Fibroblast of the conjunctiva (primary cell): ENCODE data around the gene PRPF31.

ENCODE experiments used
- DNase-seq: peaks from one replicate; pipeline ENCODE4 v3.0.0-alpha.2; 2010; ENCODE audit warnings: low read depth

Gene PRPF31

DNA sequence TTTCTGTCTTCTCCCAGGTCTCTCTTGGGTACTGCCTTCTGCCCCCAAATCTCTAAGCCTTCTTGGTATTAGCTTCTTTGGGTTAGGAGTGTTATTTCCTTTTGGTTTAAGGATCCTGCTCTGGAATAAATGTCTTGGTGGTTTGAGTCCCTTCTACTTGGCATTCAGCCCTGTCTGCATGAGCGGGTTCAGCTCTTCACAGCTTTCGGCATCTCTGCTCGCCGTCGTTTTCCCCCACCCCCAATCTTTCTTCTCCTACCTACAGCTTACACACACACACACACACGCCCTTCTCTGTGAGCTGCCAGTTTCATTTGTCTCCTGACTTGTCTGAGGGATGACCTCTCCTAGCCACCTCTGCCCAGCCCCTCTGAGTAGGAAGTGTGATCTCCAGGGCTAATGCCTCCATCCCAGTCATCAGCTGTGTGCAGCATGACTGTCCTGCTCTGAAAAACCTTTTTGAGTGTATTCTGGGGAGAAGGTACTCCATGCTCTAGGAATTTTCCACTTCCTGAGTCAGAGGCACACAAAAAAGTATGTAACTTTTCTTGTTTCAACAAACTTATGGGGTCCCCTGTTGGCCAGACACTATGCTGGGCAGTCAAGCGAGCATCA, 26.7 kb downstream of the PRPF31 start:
- DNase-seq = no peak

DNA sequence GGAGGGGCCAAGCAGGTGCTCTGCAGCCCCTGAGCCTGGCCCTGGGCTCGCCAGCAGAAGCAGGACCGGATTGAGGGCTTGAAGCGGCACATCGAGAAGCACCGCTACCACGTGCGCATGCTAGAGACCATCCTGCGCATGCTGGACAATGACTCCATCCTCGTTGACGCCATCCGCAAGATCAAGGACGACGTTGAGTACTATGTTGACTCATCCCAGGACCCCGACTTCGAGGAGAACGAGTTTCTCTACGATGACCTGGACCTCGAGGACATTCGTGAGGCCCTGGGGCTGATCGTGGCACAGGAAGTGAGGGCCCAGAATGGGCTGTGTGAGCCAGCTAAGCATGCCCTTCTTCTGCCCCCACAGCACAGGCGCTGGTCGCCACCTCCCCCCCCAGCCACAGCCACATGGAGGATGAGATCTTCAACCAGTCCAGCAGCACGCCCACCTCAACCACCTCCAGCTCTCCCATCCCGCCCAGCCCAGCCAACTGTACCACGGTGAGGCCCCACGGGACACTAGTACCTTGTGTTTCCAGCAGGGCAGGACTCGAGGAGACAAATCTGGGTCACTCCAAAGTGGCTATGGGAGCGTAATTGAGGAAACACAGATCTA, 30.1 kb downstream of the PRPF31 start:
- no peak for DNase-seq

DNA sequence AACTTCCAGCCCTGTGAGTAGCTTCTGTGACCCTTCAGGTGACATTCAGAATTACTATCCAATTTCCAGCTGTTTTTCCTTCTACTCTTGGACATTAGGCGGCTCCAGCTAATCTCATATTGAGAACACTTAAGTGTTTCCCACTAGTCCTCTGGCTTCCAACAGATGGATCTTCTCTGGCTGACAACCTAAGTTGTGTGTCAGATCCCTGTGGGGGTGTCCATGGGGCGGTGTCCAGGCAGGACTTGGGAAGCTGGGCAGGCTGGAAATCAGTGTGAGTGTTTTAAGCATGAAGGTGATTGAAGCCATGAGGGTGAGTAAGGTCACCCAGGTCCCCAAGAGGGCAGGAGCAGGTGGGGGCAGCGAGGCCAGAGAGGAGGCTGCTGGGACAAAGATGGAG, 32.1 kb downstream of the PRPF31 start:
- no peak for DNase-seq

DNA sequence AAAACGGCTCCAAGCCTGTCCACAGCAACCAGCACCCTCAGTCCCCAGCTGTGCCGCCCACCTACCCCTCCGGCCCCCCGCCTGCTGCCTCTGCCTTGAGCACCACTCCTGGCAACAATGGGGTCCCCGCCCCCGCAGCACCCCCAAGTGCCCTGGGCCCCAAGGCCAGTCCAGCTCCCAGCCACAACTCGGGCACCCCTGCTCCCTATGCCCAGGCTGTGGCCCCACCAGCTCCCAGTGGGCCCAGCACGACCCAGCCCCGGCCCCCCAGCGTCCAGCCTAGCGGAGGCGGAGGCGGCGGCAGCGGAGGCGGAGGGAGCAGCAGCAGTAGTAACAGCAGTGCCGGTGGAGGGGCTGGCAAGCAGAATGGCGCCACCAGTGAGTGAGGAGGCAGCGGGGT, 32.6 kb downstream of the PRPF31 start:
- DNase-seq = no peak

DNA sequence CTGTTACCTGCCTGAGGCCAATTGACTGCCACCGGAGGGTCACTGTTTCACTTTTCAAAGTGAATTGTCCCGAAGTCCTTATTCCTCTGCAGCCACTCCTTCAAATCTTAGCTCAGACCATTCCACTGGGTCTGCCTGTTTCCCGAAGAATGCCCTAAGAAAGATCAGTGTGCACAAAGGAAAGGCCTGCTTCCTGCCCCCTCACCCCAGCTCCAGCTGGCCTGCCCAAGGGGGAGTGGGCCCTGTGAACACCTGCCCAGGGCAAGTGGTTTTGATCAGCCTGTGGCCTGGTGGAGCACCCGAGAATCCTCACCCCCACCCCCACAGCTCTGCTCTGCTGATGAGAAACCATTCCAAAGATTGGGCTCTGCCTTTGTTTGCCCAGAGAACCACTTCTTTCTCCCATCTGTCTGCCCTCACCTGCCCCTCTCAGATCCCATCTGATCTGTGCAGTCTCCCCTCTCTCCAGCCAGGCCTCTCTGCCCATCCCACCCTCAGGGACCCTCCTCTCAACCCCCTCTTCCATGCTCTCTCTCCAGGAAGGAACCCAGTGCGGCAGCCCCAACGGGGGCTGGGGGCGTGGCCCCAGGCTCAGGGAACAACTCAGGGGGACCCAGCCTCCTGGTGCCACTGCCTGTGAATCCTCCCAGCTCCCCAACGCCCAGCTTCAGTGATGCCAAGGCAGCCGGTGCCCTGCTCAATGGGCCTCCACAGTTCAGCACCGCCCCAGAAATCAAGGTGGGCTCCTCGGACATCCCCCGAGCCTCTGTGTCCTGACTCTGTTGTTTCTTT, 33.7 kb downstream of the PRPF31 start:
- no peak for DNase-seq

DNA sequence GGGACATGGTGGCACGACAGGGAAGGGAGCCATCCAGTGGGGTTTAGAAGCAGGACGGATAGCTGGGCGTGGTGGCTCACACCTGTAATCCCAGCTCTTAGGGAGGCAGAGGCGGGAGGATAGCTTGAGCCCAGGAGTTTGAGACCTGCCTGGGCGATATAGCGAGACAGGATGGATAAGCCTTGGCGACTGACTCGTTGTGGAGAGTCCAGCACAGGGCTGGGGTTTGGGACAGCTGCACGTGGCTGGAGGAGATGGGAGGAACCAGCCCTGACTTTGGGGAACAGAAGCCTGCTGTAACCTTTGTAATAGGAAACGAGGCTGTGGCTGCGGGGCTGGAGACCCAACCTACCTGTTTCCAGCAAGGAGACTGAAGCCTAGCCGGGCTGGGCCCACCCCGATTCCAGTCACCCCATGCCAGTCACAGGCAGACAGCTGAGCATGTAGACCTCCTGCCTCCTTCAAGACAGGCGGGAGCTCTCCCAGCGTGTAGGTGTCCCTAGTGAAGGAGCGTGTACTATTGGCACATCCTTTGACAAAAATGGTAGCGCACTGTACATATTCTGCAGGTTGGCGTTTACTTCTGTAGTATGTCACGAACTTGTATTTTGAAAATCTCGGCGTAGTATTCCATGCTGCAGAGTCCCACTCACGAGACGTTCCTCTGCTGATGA, 35.9 kb downstream of the PRPF31 start:
- no peak for DNase-seq

DNA sequence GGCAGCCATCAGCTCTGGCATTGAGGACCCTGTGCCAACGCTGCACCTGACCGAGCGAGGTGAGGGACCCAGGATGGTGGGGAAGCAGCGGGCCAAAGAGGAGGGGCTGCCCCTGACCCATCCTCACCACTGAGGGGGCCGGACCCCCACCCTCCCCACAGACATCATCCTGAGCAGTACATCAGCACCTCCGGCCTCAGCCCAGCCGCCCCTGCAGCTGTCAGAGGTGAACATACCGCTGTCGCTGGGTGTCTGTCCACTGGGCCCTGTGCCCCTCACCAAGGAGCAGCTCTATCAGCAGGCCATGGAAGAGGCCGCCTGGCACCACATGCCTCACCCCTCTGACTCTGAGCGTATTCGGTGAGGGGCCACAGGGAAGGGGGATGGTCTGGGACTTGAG, 36.7 kb downstream of the PRPF31 start:
- no peak for DNase-seq

DNA sequence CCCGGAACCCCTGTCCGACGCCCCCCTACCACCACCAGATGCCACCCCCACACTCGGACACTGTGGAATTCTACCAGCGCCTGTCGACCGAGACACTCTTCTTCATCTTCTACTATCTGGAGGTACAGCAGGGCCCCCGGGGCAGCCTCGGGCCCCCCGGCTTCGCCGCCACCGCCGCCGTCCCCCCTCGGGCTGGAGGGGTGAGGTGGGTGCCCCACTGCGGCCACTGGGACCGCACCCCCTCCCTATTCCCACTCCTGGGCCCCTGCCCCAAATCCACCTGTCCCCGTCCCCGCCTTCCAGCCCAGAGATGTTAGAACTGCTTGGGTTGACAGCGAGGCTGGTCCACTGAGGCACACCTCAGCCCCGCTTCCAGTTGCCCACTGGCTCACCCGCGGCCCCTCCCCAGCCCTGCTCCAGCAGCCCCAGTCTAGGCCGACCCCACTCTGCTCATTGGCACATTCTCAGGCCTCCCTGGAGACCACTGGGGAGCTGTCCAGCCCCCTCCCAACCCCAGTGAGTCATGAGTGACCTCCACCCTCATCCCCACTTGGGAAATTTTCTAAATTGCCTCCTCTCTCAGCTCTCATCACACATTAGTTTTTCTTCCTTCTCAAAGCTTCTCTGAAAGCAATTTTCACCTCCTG, 37.4 kb downstream of the PRPF31 start:
- no peak for DNase-seq

DNA sequence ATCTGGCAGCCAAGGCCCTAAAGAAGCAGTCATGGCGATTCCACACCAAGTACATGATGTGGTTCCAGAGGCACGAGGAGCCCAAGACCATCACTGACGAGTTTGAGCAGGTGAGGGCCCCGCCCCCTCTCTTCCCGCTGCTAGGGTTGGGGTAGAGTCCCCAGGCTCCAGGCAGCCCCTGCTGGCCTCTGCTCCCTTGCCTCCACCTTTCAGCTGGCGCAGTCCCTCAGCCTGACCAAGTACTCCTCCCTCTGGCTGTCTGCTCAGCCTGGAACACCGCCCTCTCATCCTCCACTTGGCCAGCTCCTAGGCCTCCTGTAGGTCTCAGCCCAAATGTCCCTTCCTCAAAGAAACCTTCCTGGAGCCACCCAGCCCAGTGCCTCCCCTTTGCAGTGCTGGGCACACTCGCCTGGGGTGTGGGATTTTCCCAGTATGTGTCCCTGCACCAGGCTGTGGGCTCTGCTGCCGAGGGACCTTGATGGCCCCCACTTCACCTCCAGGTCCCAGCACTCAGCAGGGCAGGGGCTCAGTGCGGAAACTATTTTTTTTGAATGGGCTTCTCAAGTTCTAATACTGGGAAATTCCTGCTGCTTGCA, 38.3 kb downstream of the PRPF31 start:
- no peak for DNase-seq

DNA sequence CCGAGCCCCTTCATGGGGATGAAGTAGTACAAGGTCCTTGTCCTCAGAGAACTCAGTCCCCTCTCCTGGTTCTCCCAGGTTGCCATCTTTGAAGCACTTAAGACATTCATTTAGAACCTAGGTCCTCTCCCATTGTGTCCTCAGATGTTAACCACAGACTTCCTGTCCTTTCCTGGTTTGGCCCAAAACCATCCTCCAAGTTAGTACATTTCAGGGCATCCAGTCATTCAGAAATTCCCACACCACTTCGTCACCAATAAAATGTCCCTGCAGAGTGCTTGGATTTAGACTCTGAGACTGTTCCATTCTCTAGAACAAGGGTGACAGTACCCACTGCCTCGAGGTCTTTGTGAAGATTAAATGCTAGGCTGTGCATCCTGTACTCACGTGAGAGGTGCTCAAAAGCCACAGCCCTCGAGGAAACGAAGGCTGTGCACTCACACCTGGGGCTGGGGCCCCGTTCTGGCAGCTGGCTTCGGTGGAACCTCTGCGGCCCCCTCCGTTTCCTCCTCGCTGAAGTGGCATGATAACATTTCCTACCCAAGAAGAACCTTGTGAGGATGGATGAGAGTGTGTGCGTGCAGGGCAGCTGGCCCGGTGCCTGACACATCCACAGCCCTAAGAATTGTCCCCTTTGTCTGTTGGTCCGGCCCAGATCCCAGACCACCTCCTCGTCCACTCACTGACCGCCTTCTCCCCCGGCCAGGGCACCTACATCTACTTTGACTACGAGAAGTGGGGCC, 39.2 kb downstream of the PRPF31 start:
- no peak for DNase-seq

DNA sequence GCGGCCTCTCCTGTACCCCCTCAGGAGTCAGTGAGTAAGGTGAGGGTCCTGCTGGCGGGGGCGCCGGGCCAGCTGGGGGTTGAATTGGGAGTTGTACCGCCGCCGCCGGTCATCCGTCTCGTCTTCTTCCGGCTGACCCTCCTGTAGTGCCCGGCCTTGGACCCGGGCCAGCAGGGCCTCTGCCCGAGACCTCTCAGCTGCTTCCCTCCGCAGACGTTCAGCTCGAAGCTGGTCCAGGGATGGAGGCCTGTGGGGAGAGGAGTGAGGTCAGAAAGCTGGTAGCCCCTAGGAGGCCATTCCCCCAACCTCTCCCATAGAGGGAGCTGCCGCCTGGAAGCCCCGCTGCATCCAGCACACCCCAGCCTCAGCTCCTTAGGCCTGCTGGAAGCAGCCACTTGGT, 40.1 kb downstream of the PRPF31 start:
- no peak for DNase-seq

DNA sequence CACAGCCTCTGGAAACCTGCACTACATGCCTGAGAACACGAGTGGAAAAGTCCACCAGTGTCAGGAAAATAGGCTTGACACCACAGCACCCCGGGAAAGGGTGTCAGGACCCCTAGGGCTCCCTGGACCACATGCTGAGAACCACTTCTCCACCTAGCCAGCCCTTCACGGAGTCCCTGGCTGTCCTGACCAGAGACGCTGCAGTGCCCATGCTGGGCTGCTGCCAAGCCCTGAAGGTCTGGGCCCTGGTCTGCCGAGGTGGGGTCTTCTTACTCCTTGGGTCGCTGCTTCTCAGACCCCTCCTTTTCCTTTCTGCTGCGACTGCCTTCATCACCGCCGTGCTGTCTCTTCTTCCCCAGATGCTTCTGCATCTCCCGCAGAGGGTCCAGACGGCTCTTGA, 40.9 kb downstream of the PRPF31 start:
- DNase-seq = no peak

DNA sequence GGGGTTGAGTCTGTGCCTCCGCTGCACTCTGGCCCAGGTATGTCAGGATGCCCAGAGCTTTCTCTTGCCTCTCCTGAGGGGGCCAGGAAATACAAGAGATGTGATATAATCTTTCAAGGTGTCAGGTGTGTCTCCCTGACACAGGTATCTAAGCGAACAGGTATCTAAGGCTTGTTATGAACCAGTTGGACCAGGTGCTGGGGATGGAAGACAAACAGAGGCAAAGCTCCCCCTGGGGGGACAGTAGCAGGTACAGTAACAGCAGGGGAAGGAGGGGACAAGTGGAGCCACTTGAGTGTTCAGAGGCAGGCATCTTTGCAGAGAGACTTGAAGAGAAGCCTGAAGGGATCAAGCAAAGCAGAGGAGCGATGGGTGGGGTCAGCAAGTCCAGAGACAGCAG, 41.4 kb downstream of the PRPF31 start:
- no peak for DNase-seq

DNA sequence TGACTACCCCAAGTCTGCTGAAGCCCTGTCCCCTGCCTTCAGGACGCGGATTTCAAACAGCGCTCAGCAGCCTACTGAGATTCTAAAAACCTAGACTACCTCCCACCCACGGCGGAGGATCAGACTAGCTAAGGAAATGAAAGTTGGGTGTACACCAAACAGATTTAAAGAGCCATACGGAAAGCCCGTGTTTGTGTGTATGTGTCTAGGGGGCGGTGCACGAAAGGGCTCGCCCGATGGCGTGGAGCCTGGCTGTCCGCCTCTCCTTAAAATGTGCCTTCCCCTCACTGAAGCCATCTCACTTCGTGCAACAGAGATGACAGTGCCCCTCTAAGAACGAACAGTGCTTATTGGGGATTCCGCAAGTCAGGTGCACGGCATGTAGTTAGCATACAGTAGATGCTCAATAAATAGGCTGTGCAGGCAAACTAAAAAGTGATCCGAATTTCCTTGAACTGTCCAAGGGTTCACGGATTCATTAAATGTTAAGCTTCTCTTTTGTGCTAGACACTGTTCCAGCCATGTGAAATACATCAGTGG, 43.3 kb downstream of the PRPF31 start:
- no peak for DNase-seq

DNA sequence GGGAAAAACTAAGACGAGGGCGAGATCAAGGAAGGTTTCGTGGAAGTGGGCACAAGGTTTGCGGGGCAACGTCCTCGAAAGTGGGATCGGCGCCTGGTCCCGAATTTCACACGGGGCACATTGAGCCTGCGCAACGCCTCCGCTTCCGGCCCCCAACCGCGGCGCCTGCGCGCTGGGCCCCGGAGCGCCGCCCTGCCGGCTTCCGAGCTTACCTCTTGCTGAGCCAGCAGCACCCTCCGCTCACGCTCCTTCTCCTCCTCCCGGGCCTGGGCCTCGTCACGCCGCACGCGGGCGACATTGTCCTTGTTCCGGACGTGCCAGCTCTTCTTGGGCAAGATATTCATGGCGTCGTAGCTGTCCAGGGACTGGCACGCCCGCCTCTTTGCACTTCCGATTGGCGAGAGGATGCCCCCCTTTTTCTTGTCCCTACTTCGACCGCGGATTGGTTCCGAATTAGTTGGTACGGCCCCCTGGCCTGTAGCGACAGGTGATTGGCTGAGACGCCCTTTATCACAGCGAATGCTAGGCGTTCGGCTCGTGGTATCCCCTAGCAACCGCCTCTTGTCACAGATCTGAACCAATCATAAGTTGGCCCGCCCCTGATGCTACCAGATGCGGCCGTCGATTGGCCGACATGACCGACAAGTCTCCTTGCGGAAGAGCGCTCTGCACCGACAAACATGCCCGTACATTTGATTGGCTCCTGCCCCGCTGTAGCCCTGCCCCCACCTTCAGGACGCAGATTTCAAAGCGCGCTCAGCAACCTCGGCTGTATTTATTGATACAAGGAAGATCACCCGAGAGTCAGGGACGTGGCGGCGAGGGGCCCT, 44.0 kb downstream of the PRPF31 start, which contains the start of gene LENG1:
TSS of gene LENG1 (minus strand) at position 370 of the 830 bp plus-strand sequence. CDS start at position 344, 26 bp downstream.
- DNase-seq = peak; percentile 100

DNA sequence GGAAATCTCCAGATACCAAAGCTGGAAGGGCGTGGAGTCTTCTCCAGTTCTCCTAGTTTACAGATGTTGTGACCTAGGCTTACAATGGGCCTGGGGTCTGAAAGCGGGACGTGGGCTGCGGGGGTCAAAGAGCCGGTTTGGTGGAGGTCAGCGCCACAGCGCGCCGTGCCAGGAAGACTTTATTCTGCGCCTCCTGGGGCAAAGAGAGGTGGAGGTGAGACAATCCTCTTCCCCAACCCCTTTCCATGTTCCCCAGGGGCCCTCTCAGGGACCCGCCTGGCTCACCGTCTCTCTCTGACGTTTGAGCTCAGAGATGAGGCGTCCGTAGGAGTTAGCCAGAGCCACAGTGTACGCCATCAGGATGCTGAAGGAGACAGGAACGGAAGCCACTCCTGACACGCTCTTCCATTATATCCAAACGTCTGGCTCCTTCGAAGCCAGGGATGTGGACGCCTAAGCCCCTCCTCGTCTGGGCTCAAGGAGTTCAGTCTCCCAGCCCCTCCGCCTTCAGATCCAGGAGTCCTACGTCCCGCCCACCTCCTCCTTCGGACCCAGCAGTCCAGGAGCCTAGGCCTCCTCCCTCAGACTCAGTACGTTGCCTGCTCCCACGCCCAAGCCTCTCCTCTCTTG, 44.7 kb downstream of the PRPF31 start:
- no peak for DNase-seq

DNA sequence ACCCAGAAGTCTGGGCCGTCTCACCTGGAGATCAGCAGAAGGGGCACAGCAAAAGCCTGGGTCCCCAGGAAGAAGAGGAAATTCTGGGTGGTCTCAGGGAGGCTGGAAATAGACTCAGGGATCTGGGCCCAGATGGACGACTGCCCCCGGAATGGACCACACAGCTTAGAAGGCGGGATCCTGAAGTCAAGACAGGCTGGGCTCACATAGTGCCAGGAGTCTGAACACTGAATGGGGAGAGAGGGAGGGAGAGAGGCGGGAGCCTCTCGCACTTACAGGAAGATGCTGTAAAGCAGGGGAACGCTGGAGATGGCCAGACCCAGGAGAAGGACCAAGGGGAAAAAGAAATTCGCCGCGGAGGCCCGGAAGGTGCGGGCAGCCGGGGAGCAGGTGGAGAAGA, 45.3 kb downstream of the PRPF31 start:
- no peak for DNase-seq

DNA sequence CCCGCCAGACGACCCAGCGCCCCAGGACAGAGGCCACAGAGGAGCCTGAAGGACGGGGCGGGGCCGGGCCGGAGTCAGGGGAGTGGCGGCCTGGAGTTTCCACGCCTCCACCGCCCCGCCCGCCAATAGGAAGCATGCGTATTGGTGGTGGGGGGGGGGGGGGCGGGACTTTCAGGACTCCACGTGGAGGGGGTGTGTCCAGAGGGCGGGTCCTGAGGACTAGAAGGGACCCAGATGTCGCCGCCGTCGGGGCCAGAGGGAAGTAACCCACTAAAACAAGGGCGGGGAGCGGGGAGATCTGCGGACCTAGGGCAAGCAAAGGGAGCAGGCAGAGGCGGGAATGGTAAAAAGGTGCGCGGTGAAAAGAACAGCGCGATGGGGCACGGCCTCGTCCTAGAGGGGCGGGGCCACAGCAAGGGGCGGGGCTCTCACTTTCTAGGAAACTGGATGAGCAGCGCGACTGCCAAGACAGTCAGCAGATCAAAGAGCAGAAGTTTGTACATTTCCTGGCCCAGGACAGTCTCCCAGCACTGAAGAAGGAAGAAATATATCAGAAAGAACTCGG, 46.8 kb downstream of the PRPF31 start:
- no peak for DNase-seq

DNA sequence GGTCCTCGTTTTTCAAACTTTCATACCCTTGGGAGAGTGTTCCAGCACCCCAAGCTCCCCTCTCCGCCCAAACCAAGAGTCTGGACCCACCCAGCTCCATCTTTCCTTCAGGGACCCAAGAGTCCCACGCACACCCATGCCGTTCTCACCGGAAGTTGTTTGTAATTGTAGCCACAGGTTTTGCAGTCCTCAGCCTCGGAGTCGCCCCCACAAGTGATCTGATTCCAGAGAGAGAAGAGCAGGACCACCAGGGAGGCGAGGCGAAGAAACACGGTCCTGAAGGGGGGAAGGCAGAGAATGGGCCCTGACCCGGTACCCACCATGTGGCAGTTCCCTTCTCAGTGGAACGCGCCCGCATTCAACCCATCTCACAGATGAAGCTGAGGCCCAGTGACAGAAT, 47.3 kb downstream of the PRPF31 start:
- no peak for DNase-seq
